HL-60 (cell line): ENCODE results near the gene SNTB2.

Source experiments
- DNase-seq, 2 experiments: peaks; one replicate each; pipeline ENCODE4 v3.0.0-alpha.2; 2010 to 2020; ENCODE audit warnings: low read depth in 1 of 2, low spot score in 1 of 2
- H3K27ac ChIP-seq: fragments of 250-450 bp; sonication (Bioruptor Pico); replicated peaks from 2 replicates; pipeline ENCODE4 v1.5.1; 2020; ENCODE audit warnings: mild to moderate bottlenecking, moderate library complexity
- H3K27me3 ChIP-seq: fragments of 250-450 bp; sonication (Bioruptor Pico); 2 replicates; pipeline ENCODE4 v1.5.1; 2021; ENCODE audit warnings: mild to moderate bottlenecking, moderate library complexity; ENCODE audit not compliant: insufficient read depth, poor library complexity, severe bottlenecking
- H3K4me3 ChIP-seq: replicated peaks from 2 replicates; pipeline ENCODE4 v1.5.1; 2011; ENCODE audit warnings: mild to moderate bottlenecking, control low read depth, low read length; ENCODE audit not compliant: insufficient read depth
- CTCF ChIP-seq: IDR thresholded peaks from one replicate; pipeline ENCODE4 v1.5.1; 2011; ENCODE audit warnings: low read length, control low read depth, inconsistent platforms; ENCODE audit not compliant: insufficient read depth
- GABPA ChIP-seq: IDR thresholded peaks from 2 replicates; pipeline ENCODE4 v1.6.1; 2012; ENCODE audit warnings: low read depth
- POLR2AphosphoS5 ChIP-seq: IDR thresholded peaks from 2 replicates; pipeline ENCODE4 v1.6.1; 2012; ENCODE audit warnings: low read depth
- REST ChIP-seq: IDR thresholded peaks from 2 replicates; pipeline ENCODE4 v1.6.1; 2012; ENCODE audit warnings: low read depth; ENCODE audit not compliant: insufficient replicate concordance
- SPI1 ChIP-seq: IDR thresholded peaks from 2 replicates; pipeline ENCODE4 v1.6.1; 2012; ENCODE audit warnings: low read depth, mild to moderate bottlenecking, borderline replicate concordance

SNTB2 gene

GRCh38 chr16:69180011-69180338, 7.0 kb upstream of the SNTB2 start:
- Histone ChIP-seq H3K27ac (no peak overlapping the region), H3K4me3 (no peak overlapping the region), H3K27me3 (no peaks in the 10 kb centered on the region)
- TF ChIP-seq POLR2AphosphoS5 = no peak
- no peak for TF ChIP-seq SPI1
- no peak for TF ChIP-seq GABPA
- no peak for TF ChIP-seq REST
- no peak for TF ChIP-seq CTCF
- DNase-seq = no peak

- TF ChIP-seq SPI1 (no peak), GABPA (no peak)
- no peak for DNase-seq
- no peak overlapping the region for H3K4me3 ChIP-seq
- H3K27ac ChIP-seq = no peak overlapping the region
- H3K27me3 ChIP-seq = no peaks in the 10 kb centered on the region
Observed at GRCh38 chr16:69182730-69183416, 4.1 kb upstream of the SNTB2 start.

- TF ChIP-seq SPI1 (no peak), GABPA (no peak)
- peak overlapping the region; percentile 52 for H3K4me3 ChIP-seq
- no peak for DNase-seq
- no peak overlapping the region for H3K27ac ChIP-seq
- peaks cover 18% of the 10 kb centered on the region for H3K27me3 ChIP-seq
Observed at GRCh38 chr16:69187446-69188235, 677 bp downstream of the SNTB2 start.

- H3K27ac ChIP-seq = no peak overlapping the region
- H3K27me3 ChIP-seq = peaks cover 18% of the 10 kb centered on the region
- H3K4me3 ChIP-seq = peak overlapping the region; percentile 52; the same call in 1 of the 2 replicates
- no peak for TF ChIP-seq GABPA
- TF ChIP-seq REST = no peak
- no peak for TF ChIP-seq POLR2AphosphoS5
- TF ChIP-seq CTCF = no peak
- TF ChIP-seq SPI1 = no peak
- peak in 1 of 2 experiments; percentile 11 for DNase-seq
Observed at GRCh38 chr16:69188236-69188549, 1.2 kb downstream of the SNTB2 start.

- no peak for DNase-seq
- Histone ChIP-seq H3K27ac (no peak overlapping the region), H3K4me3 (no peak overlapping the region), H3K27me3 (peaks cover 18% of the 10 kb centered on the region)
- TF ChIP-seq GABPA (no peak), POLR2AphosphoS5 (no peak), CTCF (no peak)
Observed at GRCh38 chr16:69188716-69189115, 1.8 kb downstream of the SNTB2 start.
